ENCODE data around the gene PSMB8. TPM values are rescaled to one million over a fixed set of nuclear protein-coding genes. Genes with fewer than 3 reads are reported as not detected.

Gene PSMB8
- total and polyA plus RNA-seq, 5 experiments from 2014 or later, result 133 to 386 (median 350) TPM

- peak overlapping the region; percentile 98 to 100 (median 100) for H3K27ac Mint-ChIP-seq
- POLR2A ChIA-PET, result interaction anchor here (0.8 to 10.6 kb wide), 12 partner anchors 7 to 1348 kb away, joined by 3 to 743 read pairs (median 12); partner anchors contain the start of genes BRD2, HLA-DMA, HLA-DMB and PSMB9
- no peaks in the 10 kb centered on the region for H3K27me3 Mint-ChIP-seq
- DNase-seq (no peak), ATAC-seq (no peak)
- H3K36me3 Mint-ChIP-seq, result peaks cover 37 to 72% (median 61%) of the 10 kb centered on the region in 3 donors
- H3K4me1 Mint-ChIP-seq, result peaks cover 49 to 90% (median 77%) of the 10 kb centered on the region in 4 donors
- peak overlapping the region; percentile 92 to 100 (median 98) for H3K4me3 Mint-ChIP-seq
- no peaks in the 10 kb centered on the region for H3K9me3 Mint-ChIP-seq
These were observed 392 bp downstream of the PSMB8 start for GRCh38 chr6:32843331-32843978.

GRCh38 chr6:32842690-32843089 is 1.2 kb downstream of the PSMB8 start:
- H3K36me3 Mint-ChIP-seq, result peaks cover 31 to 64% (median 53%) of the 10 kb centered on the region in 3 donors
- no peaks in the 10 kb centered on the region for H3K9me3 Mint-ChIP-seq
- no peaks in the 10 kb centered on the region for H3K27me3 Mint-ChIP-seq
- DNase-seq (no peak), ATAC-seq (no peak)
- H3K27ac Mint-ChIP-seq, result peak overlapping the region; percentile 98 to 100 (median 100)
- peaks cover 41 to 83% (median 72%) of the 10 kb centered on the region in 4 donors for H3K4me1 Mint-ChIP-seq
- H3K4me3 Mint-ChIP-seq, result peak overlapping the region; percentile 92 to 100 (median 98)
- POLR2A ChIA-PET, result interaction anchor here (0.5 to 10.6 kb wide), 7 partner anchors 8 to 647 kb away, joined by 3 to 743 read pairs (median 15); partner anchors contain the start of genes BRD2, HLA-DMA, PSMB9 and TAP1

GRCh38 chr6:32842021-32842650 is 1.7 kb downstream of the PSMB8 start:
- H3K4me3 Mint-ChIP-seq, result peak overlapping the region; percentile 92 to 100 (median 98)
- no peaks in the 10 kb centered on the region for H3K9me3 Mint-ChIP-seq
- peaks cover 27 to 61% (median 48%) of the 10 kb centered on the region in 3 donors for H3K36me3 Mint-ChIP-seq
- no peak for DNase-seq
- peak overlapping the region; percentile 71 to 100 (median 99) for H3K27ac Mint-ChIP-seq
- no peaks in the 10 kb centered on the region for H3K27me3 Mint-ChIP-seq
- peaks cover 40 to 83% (median 72%) of the 10 kb centered on the region in 4 donors for H3K4me1 Mint-ChIP-seq
- ATAC-seq, result no peak
- POLR2A ChIA-PET, result interaction anchor here (0.5 to 10.6 kb wide), 7 partner anchors 8 to 647 kb away, joined by 3 to 743 read pairs (median 15); partner anchors contain the start of genes BRD2, PSMB9 and TAP1

GRCh38 chr6:32840604-32841246 is 3.1 kb downstream of the PSMB8 start:
- POLR2A ChIA-PET, result interaction anchor here (0.6 to 10.6 kb wide), 6 partner anchors 10 to 569 kb away, joined by 3 to 743 read pairs (median 94); partner anchors contain the start of genes BRD2, PSMB9 and TAP1
- no peak for ATAC-seq

GRCh38 chr6:32839356-32839755 is 4.5 kb downstream of the PSMB8 start:
- DNase-seq (no peak), ATAC-seq (no peak)
- Mint-ChIP-seq H3K27me3 (no peaks in the 10 kb centered on the region), H3K9me3 (no peaks in the 10 kb centered on the region), H3K4me1 (peaks cover 48 to 85% (median 83%) of the 10 kb centered on the region in 4 donors), H3K36me3 (peaks cover 11 to 63% (median 25%) of the 10 kb centered on the region in 3 donors), H3K4me3 (peak overlapping the region in 5 of 10 donors; percentile 24 to 99 (median 91)), H3K27ac (peak overlapping the region in 9 of 10 donors; percentile 89 to 100 (median 98))
- POLR2A ChIA-PET, result interaction anchor here (0.6 to 10.6 kb wide), 11 partner anchors 11 to 410 kb away, joined by 3 to 743 read pairs (median 11); partner anchors contain the start of genes BRD2, PSMB9 and TAP1

More at GRCh38 chr6:32840604-32841246, 3.1 kb downstream of the PSMB8 start:
- DNase-seq, result peak in 6 of 10 donors; percentile 35 to 56 (median 41)
- Mint-ChIP-seq H3K36me3 (peaks cover 22 to 60% (median 34%) of the 10 kb centered on the region in 3 donors), H3K9me3 (no peaks in the 10 kb centered on the region), H3K4me3 (peak overlapping the region; percentile 41 to 99 (median 94)), H3K27me3 (no peaks in the 10 kb centered on the region), H3K4me1 (peaks cover 46 to 83% (median 74%) of the 10 kb centered on the region in 4 donors), H3K27ac (peak overlapping the region; percentile 87 to 100 (median 98))

- Mint-ChIP-seq H3K9me3 (no peaks in the 10 kb centered on the region), H3K27me3 (no peaks in the 10 kb centered on the region), H3K27ac (peak within 1 kb of the TSS; percentile 84 to 100 (median 98)), H3K36me3 (peaks cover 13 to 71% (median 21%) of the 10 kb centered on the region in 3 donors), H3K4me3 (peak within 1 kb of the TSS; percentile 75 to 99 (median 94)), H3K4me1 (peaks cover 46 to 92% (median 89%) of the 10 kb centered on the region in 4 donors)
- DNase-seq (peak; percentile 92 to 99 (median 97)), ATAC-seq (peak; percentile 87 to 93)
- POLR2A ChIA-PET, result interaction anchor here (0.6 to 10.6 kb wide), 21 partner anchors 8 to 1307 kb away, joined by 3 to 743 read pairs (median 5); partner anchors contain the start of genes BRD2, GRM4, HLA-DOB and PSMB9
These were observed 5.5 kb downstream of the PSMB8 start, which contains the start of gene TAP2 for GRCh38 chr6:32838114-32838958. TSS of gene TAP2 (minus strand) at chr6:32838739. CDS start at chr6:32838233, 506 bp downstream.

GRCh38 chr6:32837651-32838113 is 6.2 kb downstream of the PSMB8 start:
- ATAC-seq (no peak), DNase-seq (no peak)
- POLR2A ChIA-PET, result interaction anchor here (0.8 to 10.6 kb wide), 14 partner anchors 8 to 1297 kb away, joined by 3 to 743 read pairs (median 8); partner anchors contain the start of genes BRD2, HLA-DOB, PSMB9 and TAP1
- H3K4me1 Mint-ChIP-seq, result peaks cover 46 to 93% (median 89%) of the 10 kb centered on the region in 4 donors
- H3K27me3 Mint-ChIP-seq, result no peaks in the 10 kb centered on the region
- peak overlapping the region; percentile 84 to 100 (median 98) for H3K27ac Mint-ChIP-seq
- H3K4me3 Mint-ChIP-seq, result peak overlapping the region; percentile 75 to 98 (median 92)
- no peaks in the 10 kb centered on the region for H3K9me3 Mint-ChIP-seq
- H3K36me3 Mint-ChIP-seq, result peaks cover 13 to 73% (median 23%) of the 10 kb centered on the region in 3 donors

GRCh38 chr6:32836873-32837272 is 7.0 kb downstream of the PSMB8 start:
- peak overlapping the region; percentile 83 to 100 (median 98) for H3K27ac Mint-ChIP-seq
- no peaks in the 10 kb centered on the region for H3K9me3 Mint-ChIP-seq
- POLR2A ChIA-PET, result interaction anchor here (2.2 to 10.6 kb wide), 4 partner anchors 9 to 135 kb away, joined by 10 to 743 read pairs (median 250); partner anchors contain the start of genes BRD2, PSMB9 and TAP1
- peaks cover 8 to 73% (median 16%) of the 10 kb centered on the region in 3 donors for H3K36me3 Mint-ChIP-seq
- peak overlapping the region; percentile 75 to 98 (median 92) for H3K4me3 Mint-ChIP-seq
- peaks cover 42 to 91% (median 84%) of the 10 kb centered on the region in 4 donors for H3K4me1 Mint-ChIP-seq
- ATAC-seq (no peak), DNase-seq (no peak)
- H3K27me3 Mint-ChIP-seq, result no peaks in the 10 kb centered on the region

- peak overlapping the region in 7 of 10 donors; percentile 7 to 54 (median 12) for H3K4me3 Mint-ChIP-seq
- no peaks in the 10 kb centered on the region for H3K27me3 Mint-ChIP-seq
- POLR2A ChIA-PET, result interaction anchor here (1.2 kb wide), 1 partner anchor 33 kb away, joined by 3 read pairs; no protein-coding TSS in a partner anchor
- no peaks in the 10 kb centered on the region for H3K9me3 Mint-ChIP-seq
- H3K36me3 Mint-ChIP-seq, result peaks cover 7 to 73% (median 20%) of the 10 kb centered on the region in 3 donors
- H3K4me1 Mint-ChIP-seq, result peaks cover 38 to 82% (median 76%) of the 10 kb centered on the region in 4 donors
- ATAC-seq (no peak), DNase-seq (no peak)
- peak overlapping the region in 9 of 10 donors; percentile 15 to 100 (median 75) for H3K27ac Mint-ChIP-seq
These were observed 8.5 kb downstream of the PSMB8 start for GRCh38 chr6:32835167-32835893.

GRCh38 chr6:32833664-32834063 is 10.2 kb downstream of the PSMB8 start:
- H3K4me3 Mint-ChIP-seq, result no peak overlapping the region
- H3K27ac Mint-ChIP-seq, result peak overlapping the region in 7 of 10 donors; percentile 13 to 75 (median 22)
- H3K4me1 Mint-ChIP-seq, result peaks cover 35 to 79% (median 63%) of the 10 kb centered on the region in 4 donors
- POLR2A ChIA-PET, result interaction anchor here (1.5 kb wide), 1 partner anchor 139 kb away, joined by 3 read pairs; no protein-coding TSS in a partner anchor
- H3K36me3 Mint-ChIP-seq, result peaks cover 7 to 86% (median 25%) of the 10 kb centered on the region in 3 donors
- no peaks in the 10 kb centered on the region for H3K9me3 Mint-ChIP-seq
- ATAC-seq (no peak), DNase-seq (no peak)
- no peaks in the 10 kb centered on the region for H3K27me3 Mint-ChIP-seq
